NB4 (cell line): ENCODE results near the gene PCCA.

ENCODE experiments used
- CTCF ChIP-seq: IDR thresholded peaks from one replicate; pipeline ENCODE4 v1.5.1; 2012; ENCODE audit warnings: low read depth, low read length
- MAX ChIP-seq: IDR thresholded peaks from 2 replicates; pipeline ENCODE4 v1.6.1; 2011; ENCODE audit warnings: low read depth, low read length
- MYC ChIP-seq: IDR thresholded peaks from 2 replicates; pipeline ENCODE4 v1.6.1; 2011; ENCODE audit warnings: low read depth, low read length
- POLR2A ChIP-seq: IDR thresholded peaks from 2 replicates; pipeline ENCODE4 v1.6.1; 2011; ENCODE audit warnings: mild to moderate bottlenecking; ENCODE audit not compliant: insufficient read length; ENCODE audit errors: extremely low read depth

DNA sequence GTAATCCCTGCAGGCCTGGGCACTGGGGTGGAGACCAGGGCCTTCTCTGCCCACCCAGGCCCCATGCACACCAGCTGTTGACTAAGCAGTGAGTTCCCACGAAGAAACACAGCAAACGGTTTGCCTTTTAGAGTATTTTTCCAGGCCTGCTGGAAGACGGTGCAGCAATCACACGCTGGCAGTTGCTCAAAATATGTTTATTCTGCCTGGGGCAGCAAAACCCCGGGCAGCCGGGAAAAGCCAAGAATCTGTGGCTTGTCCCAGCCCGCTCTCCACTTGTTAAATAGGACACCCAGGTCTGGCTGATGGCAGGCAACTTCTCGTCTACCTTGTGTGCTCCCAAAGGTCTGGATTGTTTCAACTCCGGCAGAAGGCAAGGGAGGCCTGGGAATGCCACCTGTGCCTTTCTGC is 458.9 kb downstream of the PCCA start:
- TF ChIP-seq CTCF (no peak), POLR2A (no peak), MYC (no peak), MAX (no peak)
